ENCODE measurements around the gene PAIP2B.
"Not testable (repeated sequence)": the region's sequence is repeated elsewhere in the genome, so short reads cannot be mapped to it uniquely, and the experiment has no call there.

Gene PAIP2B

DNA sequence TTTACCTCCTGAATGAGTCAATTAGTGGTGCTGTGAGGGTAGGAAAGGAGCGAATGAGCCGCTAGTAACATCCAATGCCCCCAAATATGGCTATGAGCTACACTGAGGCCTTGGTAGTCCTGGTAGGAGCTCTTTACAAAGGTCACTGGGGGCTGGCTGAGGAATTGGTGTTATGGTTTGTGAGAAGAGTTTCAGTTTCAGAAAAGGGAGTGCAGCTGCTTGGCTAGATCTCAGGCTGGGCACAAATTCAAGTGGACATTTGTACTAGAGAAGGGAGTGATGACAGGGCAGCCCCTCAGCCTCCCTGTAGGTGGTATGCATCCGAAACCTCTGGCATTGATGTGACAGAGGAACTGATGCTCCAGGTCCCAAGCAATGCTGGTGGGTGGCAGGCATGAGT lies 13.9 kb upstream of the PAIP2B start:
- no peaks in the 10 kb centered on the region for H3K9me3 Mint-ChIP-seq
- no peak overlapping the region for H3K27ac Mint-ChIP-seq (ENCODE audit: low read depth)
- no peak for DNase-seq (ENCODE audit: low spot score in 2 of 2)
- peaks cover 32% of the 10 kb centered on the region for H3K27me3 Mint-ChIP-seq
- no peaks in the 10 kb centered on the region for H3K36me3 Mint-ChIP-seq (ENCODE audit: insufficient read depth)
- no peak overlapping the region for H3K4me3 Mint-ChIP-seq
- ATAC-seq (replicated peaks; ENCODE audit: extremely low read depth, poor library complexity, severe bottlenecking), result no peak
- no peaks in the 10 kb centered on the region for H3K4me1 Mint-ChIP-seq

DNA sequence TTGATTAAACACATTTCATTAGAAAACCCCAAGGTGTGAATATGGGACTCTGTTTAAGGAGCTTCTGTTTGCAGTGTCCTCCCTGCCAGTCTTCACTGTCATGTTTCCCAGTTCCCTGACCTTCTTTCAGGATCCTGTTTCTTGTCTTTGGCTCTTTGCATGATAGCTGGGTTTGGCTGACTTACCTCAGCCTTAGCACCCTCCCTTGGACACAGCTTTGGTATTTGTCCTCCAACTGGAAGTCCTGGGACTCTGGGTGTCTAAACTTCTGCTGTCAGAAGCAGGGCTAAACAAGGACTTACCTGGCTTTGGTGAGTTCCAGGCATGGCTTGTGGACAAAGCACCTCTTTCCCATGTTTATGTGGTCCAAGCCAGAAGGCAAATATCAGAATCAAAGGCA lies 11.2 kb upstream of the PAIP2B start:
- Mint-ChIP-seq H3K9me3 (no peaks in the 10 kb centered on the region), H3K27ac (ENCODE audit: low read depth) (no peak overlapping the region), H3K4me3 (no peak overlapping the region), H3K4me1 (no peaks in the 10 kb centered on the region), H3K27me3 (peaks cover 49% of the 10 kb centered on the region), H3K36me3 (ENCODE audit: insufficient read depth) (no peaks in the 10 kb centered on the region)
- DNase-seq (ENCODE audit: low spot score in 2 of 2) (no peak), ATAC-seq (replicated peaks; ENCODE audit: extremely low read depth, poor library complexity, severe bottlenecking) (no peak)

DNA sequence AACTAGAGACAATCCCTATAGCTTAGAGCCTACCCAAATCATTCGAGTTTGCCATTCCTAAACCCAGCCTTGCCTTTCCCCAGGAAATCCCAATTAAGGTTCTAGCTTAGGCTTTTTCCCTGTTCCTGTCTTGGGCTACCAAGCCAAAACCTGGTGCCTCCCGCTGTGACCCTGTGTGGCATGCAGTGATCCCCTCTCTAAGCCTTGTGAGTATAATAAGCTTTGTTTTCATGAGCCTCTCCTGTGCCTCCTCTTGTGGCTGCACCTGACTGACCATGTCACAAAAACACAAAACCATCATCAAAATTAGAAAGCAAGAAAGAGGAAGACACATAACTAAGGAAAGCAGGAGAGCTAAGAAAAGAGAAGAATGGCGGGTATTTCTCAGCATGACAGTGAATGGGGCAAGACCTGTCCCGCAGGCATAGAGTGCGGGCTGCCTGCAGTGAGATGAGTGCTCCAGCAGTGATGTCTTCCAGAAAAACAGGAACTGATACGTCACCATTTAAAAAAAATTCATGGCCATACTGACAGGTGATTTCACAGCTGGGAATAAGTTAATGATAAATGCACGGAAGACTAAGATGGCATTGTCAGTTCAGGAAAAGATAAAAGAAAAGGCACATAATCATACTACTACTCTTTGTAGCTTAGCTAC lies 9.2 kb upstream of the PAIP2B start:
- no peaks in the 10 kb centered on the region for H3K36me3 Mint-ChIP-seq (ENCODE audit: insufficient read depth)
- no peak overlapping the region for H3K4me3 Mint-ChIP-seq
- H3K27ac Mint-ChIP-seq (ENCODE audit: low read depth), result no peak overlapping the region
- DNase-seq (ENCODE audit: low spot score in 2 of 2), result no peak
- H3K4me1 Mint-ChIP-seq, result no peaks in the 10 kb centered on the region
- ATAC-seq (replicated peaks; ENCODE audit: extremely low read depth, poor library complexity, severe bottlenecking), result no peak
- no peaks in the 10 kb centered on the region for H3K9me3 Mint-ChIP-seq
- peaks cover 56% of the 10 kb centered on the region for H3K27me3 Mint-ChIP-seq

DNA sequence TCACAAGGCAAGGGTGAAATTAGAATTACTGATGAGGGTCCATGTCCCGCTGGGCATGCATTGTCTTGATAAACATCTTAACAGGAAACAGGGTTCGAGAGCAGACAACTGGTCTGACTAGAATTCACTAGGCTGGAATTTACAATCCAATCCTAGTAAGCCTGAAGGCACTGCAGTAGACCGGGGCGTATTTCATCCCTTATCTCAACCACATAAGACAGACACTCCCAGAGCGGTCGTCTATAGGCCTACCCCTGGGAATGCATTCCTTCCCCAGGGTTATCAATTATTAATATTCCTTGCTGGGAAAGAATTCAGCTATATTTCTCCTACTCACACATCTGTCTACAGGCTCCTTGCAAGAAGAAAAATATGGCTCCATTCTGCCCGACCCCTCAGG lies 6.2 kb upstream of the PAIP2B start:
- not testable (repeated sequence) for DNase-seq (ENCODE audit: low spot score in 2 of 2); ATAC-seq (replicated peaks; ENCODE audit: extremely low read depth, poor library complexity, severe bottlenecking); H3K4me1 Mint-ChIP-seq; H3K36me3 Mint-ChIP-seq (ENCODE audit: insufficient read depth); H3K4me3 Mint-ChIP-seq; H3K27ac Mint-ChIP-seq (ENCODE audit: low read depth); H3K9me3 Mint-ChIP-seq
- H3K27me3 Mint-ChIP-seq, result peaks cover 56% of the 10 kb centered on the region

DNA sequence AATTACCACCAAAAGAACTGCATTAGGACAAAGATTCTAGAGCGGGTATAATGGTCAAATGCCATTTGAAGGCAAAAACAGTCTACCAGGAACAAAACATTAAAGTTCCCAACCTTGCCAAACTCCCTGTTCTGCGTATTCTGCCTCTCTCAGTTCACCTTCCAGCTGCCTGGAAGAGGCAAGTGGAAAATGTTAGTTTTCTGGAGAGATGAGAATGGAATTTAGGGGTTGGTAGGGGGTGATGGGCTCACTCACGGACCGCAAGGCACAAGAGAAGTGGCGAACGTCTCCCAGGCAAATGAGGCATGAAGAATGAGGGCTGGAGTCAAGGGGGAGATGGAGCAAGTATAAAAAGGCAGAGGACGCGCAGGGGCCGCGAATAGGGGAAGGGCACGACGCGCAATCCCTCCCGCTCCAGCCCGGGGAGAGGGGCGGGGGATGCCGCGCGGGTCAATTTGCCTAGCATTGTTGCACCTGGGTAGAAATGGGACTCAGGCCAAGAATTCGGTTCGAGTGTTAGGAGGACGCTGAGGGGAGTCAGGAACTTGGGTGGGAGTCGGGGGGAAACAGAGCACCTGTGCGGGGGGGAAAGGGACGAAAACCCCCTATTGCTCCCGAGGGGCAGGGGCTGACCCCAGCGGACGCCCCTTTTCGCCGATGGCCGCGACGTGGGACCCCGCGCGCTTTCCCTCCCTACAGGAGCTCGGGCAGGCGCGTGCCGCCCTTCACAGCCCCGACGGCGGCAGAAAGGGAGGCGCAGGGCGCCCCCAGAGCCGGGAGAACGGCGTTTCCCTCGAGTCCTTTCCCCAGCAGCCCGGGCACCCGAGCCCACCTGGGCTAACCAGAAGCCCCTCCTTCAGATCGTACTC lies 573 bp downstream of the PAIP2B start:
- Mint-ChIP-seq H3K27me3 (peaks cover 7% of the 10 kb centered on the region), H3K27ac (ENCODE audit: low read depth) (peak overlapping the region; percentile 84), H3K9me3 (no peaks in the 10 kb centered on the region), H3K36me3 (ENCODE audit: insufficient read depth) (peaks cover 8% of the 10 kb centered on the region), H3K4me3 (peak overlapping the region; percentile 93), H3K4me1 (peaks cover 20% of the 10 kb centered on the region)
- ATAC-seq (replicated peaks; ENCODE audit: extremely low read depth, poor library complexity, severe bottlenecking) (peak; percentile 12), DNase-seq (ENCODE audit: low spot score in 2 of 2) (no peak)

DNA sequence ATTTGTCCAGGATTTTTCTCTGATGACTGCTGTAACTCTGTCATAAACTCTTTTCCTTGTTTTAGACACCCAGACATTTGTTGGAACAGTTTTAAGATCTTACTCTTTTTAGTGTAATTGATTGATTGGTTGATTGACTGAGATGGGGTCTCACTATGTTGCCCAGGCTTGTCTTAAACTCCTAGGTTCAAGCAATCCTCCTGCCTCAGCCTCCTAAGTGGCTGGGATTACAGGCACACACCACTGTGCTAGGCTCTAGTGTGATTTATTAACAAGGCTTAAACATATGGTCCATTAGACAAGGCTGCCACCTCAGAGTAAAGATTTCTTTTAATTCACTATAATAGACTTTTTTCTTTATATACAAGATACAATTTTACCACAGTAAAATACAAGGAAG lies 2.0 kb downstream of the PAIP2B start:
- no peaks in the 10 kb centered on the region for H3K9me3 Mint-ChIP-seq
- H3K27me3 Mint-ChIP-seq, result no peaks in the 10 kb centered on the region
- no peak overlapping the region for H3K4me3 Mint-ChIP-seq
- no peak overlapping the region for H3K27ac Mint-ChIP-seq (ENCODE audit: low read depth)
- peaks cover 8% of the 10 kb centered on the region for H3K36me3 Mint-ChIP-seq (ENCODE audit: insufficient read depth)
- no peak for ATAC-seq (replicated peaks; ENCODE audit: extremely low read depth, poor library complexity, severe bottlenecking)
- peaks cover 20% of the 10 kb centered on the region for H3K4me1 Mint-ChIP-seq
- no peak for DNase-seq (ENCODE audit: low spot score in 2 of 2)

DNA sequence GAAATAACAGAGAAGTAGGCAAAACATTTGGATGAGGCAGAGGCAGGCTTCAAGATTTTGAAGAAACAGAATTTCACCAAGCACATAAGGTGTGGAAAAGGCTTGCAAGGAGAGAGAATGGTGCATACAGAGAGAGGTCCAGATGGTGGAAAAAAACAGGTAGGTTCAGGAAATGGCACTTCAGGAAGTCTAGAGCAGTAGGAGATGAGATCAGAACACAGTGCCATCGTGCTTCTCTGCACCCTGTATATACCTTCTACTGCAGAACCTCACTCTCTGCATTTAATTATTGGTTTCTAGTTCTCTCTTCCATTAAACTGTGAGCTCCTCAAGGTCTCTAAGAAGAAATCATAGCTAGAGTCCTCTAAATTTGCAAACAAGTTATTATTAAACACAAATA lies 2.4 kb downstream of the PAIP2B start:
- Mint-ChIP-seq H3K27me3 (no peaks in the 10 kb centered on the region), H3K4me3 (no peak overlapping the region), H3K9me3 (no peaks in the 10 kb centered on the region), H3K4me1 (peaks cover 20% of the 10 kb centered on the region), H3K36me3 (ENCODE audit: insufficient read depth) (peaks cover 8% of the 10 kb centered on the region), H3K27ac (ENCODE audit: low read depth) (no peak overlapping the region)
- ATAC-seq (replicated peaks; ENCODE audit: extremely low read depth, poor library complexity, severe bottlenecking) (no peak), DNase-seq (ENCODE audit: low spot score in 2 of 2) (no peak)

DNA sequence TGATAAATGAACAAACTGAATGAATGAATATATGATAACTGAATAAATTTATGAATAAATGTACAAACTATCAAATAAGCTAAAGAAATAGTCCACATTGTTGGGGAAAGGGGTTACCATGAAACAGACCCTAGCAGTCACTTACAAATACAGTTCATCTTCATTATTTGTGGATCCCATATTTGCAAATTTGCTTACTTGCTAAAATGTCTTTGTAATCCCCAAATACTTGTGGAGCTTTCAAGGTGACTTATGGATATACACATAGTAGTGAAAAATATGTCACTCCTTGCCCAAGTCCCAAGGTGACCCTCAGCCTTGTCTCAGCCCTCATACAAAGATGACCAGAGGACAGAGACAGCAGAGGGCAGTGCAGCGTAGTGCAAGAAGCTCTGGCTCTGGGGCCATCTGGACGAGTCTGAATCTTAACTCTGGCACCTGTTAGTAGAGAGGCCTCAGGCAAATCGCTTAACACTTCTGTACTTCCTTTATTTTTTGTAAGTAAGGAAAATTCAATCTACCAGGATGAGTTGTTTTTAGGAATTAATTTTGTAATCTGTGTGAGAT lies 3.1 kb downstream of the PAIP2B start:
- Mint-ChIP-seq H3K4me1 (peaks cover 20% of the 10 kb centered on the region), H3K36me3 (ENCODE audit: insufficient read depth) (peaks cover 8% of the 10 kb centered on the region), H3K4me3 (no peak overlapping the region), H3K27me3 (no peaks in the 10 kb centered on the region), H3K27ac (ENCODE audit: low read depth) (no peak overlapping the region), H3K9me3 (no peaks in the 10 kb centered on the region)
- ATAC-seq (replicated peaks; ENCODE audit: extremely low read depth, poor library complexity, severe bottlenecking), result no peak
- DNase-seq (ENCODE audit: low spot score in 2 of 2), result no peak

DNA sequence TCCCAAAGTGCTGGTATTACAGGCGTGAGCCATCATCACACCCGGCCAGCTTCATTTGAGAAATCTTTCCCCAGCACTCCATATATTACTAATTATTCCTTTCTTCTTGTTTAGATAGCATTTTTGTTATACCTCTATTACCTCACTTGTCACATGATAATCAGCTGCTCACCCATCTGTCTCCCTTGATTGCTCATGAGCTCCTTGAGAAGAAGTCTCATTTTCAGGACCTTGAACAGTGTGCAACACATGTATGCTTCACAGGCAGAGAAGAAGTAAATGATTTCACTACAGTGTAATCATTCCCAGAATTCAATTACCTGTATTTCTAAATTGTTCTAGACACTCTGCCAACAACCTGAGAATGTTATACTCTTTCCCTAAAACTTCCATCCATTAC lies 6.2 kb downstream of the PAIP2B start:
- no peak for DNase-seq (ENCODE audit: low spot score in 2 of 2)
- no peak for ATAC-seq (replicated peaks; ENCODE audit: extremely low read depth, poor library complexity, severe bottlenecking)
- H3K4me1 Mint-ChIP-seq, result peaks cover 5% of the 10 kb centered on the region

DNA sequence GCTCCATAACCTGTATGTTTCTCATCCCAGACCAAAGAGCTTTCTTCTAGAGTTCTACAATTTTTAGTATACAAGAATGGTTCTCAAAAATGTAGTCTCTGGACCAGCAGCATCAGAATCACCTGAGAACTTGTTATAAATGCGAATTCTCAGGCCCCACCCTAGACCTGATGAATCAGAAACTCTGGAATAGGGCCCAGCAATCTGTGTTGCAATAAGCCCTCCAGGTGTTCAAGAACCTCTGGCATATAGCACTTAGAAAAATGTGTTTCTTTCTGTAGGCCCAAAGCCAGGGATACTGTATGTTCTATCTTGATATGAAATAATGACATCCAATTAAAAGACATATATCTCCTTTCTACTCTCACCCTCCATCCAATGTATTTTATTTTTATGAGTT lies 10.4 kb downstream of the PAIP2B start:
- ATAC-seq (replicated peaks; ENCODE audit: extremely low read depth, poor library complexity, severe bottlenecking), result no peak
- Mint-ChIP-seq H3K4me1 (no peaks in the 10 kb centered on the region), H3K27ac (ENCODE audit: low read depth) (no peak overlapping the region), H3K27me3 (no peaks in the 10 kb centered on the region), H3K36me3 (ENCODE audit: insufficient read depth) (no peaks in the 10 kb centered on the region), H3K4me3 (no peak overlapping the region), H3K9me3 (no peaks in the 10 kb centered on the region)
- DNase-seq (ENCODE audit: low spot score in 2 of 2), result no peak

More for the DNA sequence above, 6.2 kb downstream of the PAIP2B start:
- Mint-ChIP-seq H3K4me3 (no peak overlapping the region), H3K27ac (ENCODE audit: low read depth) (no peak overlapping the region), H3K36me3 (ENCODE audit: insufficient read depth) (no peaks in the 10 kb centered on the region), H3K27me3 (no peaks in the 10 kb centered on the region), H3K9me3 (no peaks in the 10 kb centered on the region)

DNA sequence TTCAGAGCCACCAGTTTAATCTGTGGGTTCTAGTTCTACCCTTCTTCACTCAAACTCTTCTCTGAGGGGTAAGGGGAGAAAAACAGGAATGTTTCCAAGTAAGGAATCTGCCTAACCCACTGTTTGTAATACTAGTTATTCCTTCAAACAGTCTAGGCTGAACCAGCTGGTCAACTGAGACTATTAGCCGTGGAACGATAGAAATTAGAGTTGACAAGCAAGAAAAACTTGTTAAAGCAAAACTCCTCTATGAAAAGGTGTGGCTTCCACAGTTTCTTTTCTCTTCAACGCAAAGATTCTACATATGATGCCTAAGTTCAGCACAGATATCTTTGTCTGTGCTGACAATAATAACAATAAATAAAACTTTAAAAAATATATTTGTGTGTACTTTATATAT lies 11.5 kb downstream of the PAIP2B start:
- Mint-ChIP-seq H3K4me1 (no peaks in the 10 kb centered on the region), H3K27ac (ENCODE audit: low read depth) (no peak overlapping the region), H3K27me3 (no peaks in the 10 kb centered on the region), H3K4me3 (no peak overlapping the region), H3K9me3 (no peaks in the 10 kb centered on the region), H3K36me3 (ENCODE audit: insufficient read depth) (no peaks in the 10 kb centered on the region)
- DNase-seq (ENCODE audit: low spot score in 2 of 2), result no peak
- ATAC-seq (replicated peaks; ENCODE audit: extremely low read depth, poor library complexity, severe bottlenecking), result no peak

DNA sequence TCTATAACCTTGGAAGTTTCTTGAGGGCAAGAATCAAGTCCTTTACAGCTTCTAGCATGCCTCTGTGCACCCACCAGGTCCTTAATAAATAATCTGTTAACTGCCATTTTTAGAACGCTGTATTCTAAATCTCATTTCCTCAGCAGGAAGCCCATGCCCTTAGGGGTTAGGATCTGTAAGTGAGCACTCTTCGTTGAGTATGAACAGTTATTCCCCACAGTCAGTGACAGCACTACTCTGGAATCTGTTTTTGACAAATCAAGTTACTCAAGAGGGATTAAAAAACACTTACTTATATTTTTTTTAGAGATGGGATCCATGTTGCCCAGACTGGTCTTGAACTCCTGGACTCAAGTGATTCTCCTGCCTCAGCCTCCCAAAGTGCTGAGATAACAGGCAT lies 14.6 kb downstream of the PAIP2B start:
- Mint-ChIP-seq H3K9me3 (no peaks in the 10 kb centered on the region), H3K36me3 (ENCODE audit: insufficient read depth) (no peaks in the 10 kb centered on the region), H3K4me1 (no peaks in the 10 kb centered on the region), H3K27ac (ENCODE audit: low read depth) (no peak overlapping the region), H3K27me3 (peaks cover 19% of the 10 kb centered on the region), H3K4me3 (no peak overlapping the region)
- ATAC-seq (replicated peaks; ENCODE audit: extremely low read depth, poor library complexity, severe bottlenecking) (no peak), DNase-seq (ENCODE audit: low spot score in 2 of 2) (no peak)

DNA sequence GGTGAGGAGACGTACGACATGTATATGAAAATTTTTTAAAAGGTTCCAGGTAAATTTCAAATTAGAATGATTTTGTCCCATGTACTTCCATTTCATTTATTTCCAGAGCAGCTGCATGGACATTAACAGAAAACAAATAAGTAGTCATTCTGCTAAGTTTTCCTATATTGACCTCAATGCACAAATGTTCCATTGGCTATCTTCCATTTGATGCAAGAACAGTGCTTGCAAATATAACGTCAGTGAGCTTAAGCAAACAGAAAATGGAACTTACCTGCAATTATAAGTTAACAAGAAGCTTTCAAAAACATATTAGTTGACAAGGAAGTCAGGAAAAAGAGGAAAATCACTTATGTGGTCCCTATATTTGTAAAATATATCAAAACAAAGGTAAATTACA lies 16.6 kb downstream of the PAIP2B start:
- Mint-ChIP-seq H3K4me1 (no peaks in the 10 kb centered on the region), H3K27me3 (peaks cover 19% of the 10 kb centered on the region), H3K4me3 (no peak overlapping the region), H3K9me3 (no peaks in the 10 kb centered on the region), H3K27ac (ENCODE audit: low read depth) (no peak overlapping the region), H3K36me3 (ENCODE audit: insufficient read depth) (no peaks in the 10 kb centered on the region)
- DNase-seq (ENCODE audit: low spot score in 2 of 2), result no peak
- no peak for ATAC-seq (replicated peaks; ENCODE audit: extremely low read depth, poor library complexity, severe bottlenecking)
